Trophoblast cell (in vitro differentiated cells and primary cell): ENCODE results near the gene SRCIN1.
"Not testable (repeated sequence)": the region's sequence is repeated elsewhere in the genome, so short reads cannot be mapped to it uniquely, and the experiment has no call there.

Source experiments
- DNase-seq, 2 donors: peaks; one replicate each; pipeline ENCODE4 v3.0.0-alpha.2; 2016
- H2AFZ ChIP-seq: 2 replicates; pipeline ENCODE4 v1.6.1; 2013; ENCODE audit warnings: low read length, moderate library complexity, mild to moderate bottlenecking; ENCODE audit not compliant: insufficient read depth, poor library complexity
- H2AK5ac ChIP-seq: 2 replicates; pipeline ENCODE4 v1.6.1; 2013; ENCODE audit warnings: mild to moderate bottlenecking, low read length
- H2BK120ac ChIP-seq: 2 replicates; pipeline ENCODE4 v1.6.1; 2013; ENCODE audit warnings: low read length, mild to moderate bottlenecking, moderate library complexity; ENCODE audit not compliant: insufficient read depth, poor library complexity
- H2BK12ac ChIP-seq: 2 replicates; pipeline ENCODE4 v1.6.1; 2013; ENCODE audit warnings: mild to moderate bottlenecking, low read length, moderate library complexity
- H2BK5ac ChIP-seq: 2 replicates; pipeline ENCODE4 v1.6.1; 2013; ENCODE audit warnings: low read length, low read depth, moderate library complexity, mild to moderate bottlenecking; ENCODE audit not compliant: poor library complexity
- H3K14ac ChIP-seq: 2 replicates; pipeline ENCODE4 v1.6.1; 2013; ENCODE audit warnings: mild to moderate bottlenecking, low read length
- H3K18ac ChIP-seq: 2 replicates; pipeline ENCODE4 v1.6.1; 2013; ENCODE audit warnings: mild to moderate bottlenecking, low read length
- H3K23ac ChIP-seq: 2 replicates; pipeline ENCODE4 v1.6.1; 2013; ENCODE audit warnings: low read length
- H3K27ac ChIP-seq: 2 replicates; pipeline ENCODE4 v1.5.1; 2013; ENCODE audit warnings: low read depth, mild to moderate bottlenecking, inconsistent platforms, low read length, moderate library complexity
- H3K27me3 ChIP-seq: 2 replicates; pipeline ENCODE4 v1.6.1; 2013; ENCODE audit warnings: inconsistent platforms, mild to moderate bottlenecking, low read length, moderate library complexity; ENCODE audit not compliant: insufficient read depth
- H3K36me3 ChIP-seq, 2 experiments: 1 replicate in 1 of 2; 2 replicates in 1 of 2; pipeline ENCODE4 v1.6.1; 2013; ENCODE audit warnings: low read length in 2 of 2, mild to moderate bottlenecking in 2 of 2, moderate library complexity in 1 of 2; ENCODE audit not compliant: insufficient read depth in 2 of 2, control insufficient read depth in 1 of 2
- H3K4ac ChIP-seq: 2 replicates; pipeline ENCODE4 v1.6.1; 2013; ENCODE audit warnings: low read depth, mild to moderate bottlenecking, low read length, moderate library complexity
- H3K4me1 ChIP-seq, 2 experiments: 1 replicate in 1 of 2; 2 replicates in 1 of 2; pipeline ENCODE4 v1.6.1; 2013; ENCODE audit warnings: low read length in 2 of 2, mild to moderate bottlenecking in 2 of 2, moderate library complexity in 1 of 2; ENCODE audit not compliant: insufficient read depth in 2 of 2, control insufficient read depth in 1 of 2
- H3K4me2 ChIP-seq: 2 replicates; pipeline ENCODE4 v1.6.1; 2013; ENCODE audit warnings: inconsistent platforms, mild to moderate bottlenecking, low read length, moderate library complexity
- H3K4me3 ChIP-seq: 2 replicates; pipeline ENCODE4 v1.5.1; 2013; ENCODE audit warnings: mild to moderate bottlenecking, low read depth, low read length, inconsistent platforms
- H3K79me1 ChIP-seq: one replicate; pipeline ENCODE4 v1.6.1; 2013; ENCODE audit warnings: low read length
- H3K79me2 ChIP-seq: 2 replicates; pipeline ENCODE4 v1.6.1; 2013; ENCODE audit warnings: low read length, mild to moderate bottlenecking; ENCODE audit not compliant: control insufficient read depth, insufficient read depth, poor library complexity
- H3K9ac ChIP-seq: 2 replicates; pipeline ENCODE4 v1.6.1; 2013; ENCODE audit warnings: mild to moderate bottlenecking, low read length
- H3K9me3 ChIP-seq: 2 replicates; pipeline ENCODE4 v1.6.1; 2013; ENCODE audit warnings: low read depth, mild to moderate bottlenecking, control low read depth, inconsistent platforms, low read length; ENCODE audit not compliant: insufficient read depth
- H4K12ac ChIP-seq: 2 replicates; pipeline ENCODE4 v1.6.1; 2013; ENCODE audit warnings: low read depth, mild to moderate bottlenecking, low read length, moderate library complexity
- H4K8ac ChIP-seq: 2 replicates; pipeline ENCODE4 v1.6.1; 2013; ENCODE audit warnings: low read depth, mild to moderate bottlenecking, low read length, moderate library complexity
- H4K91ac ChIP-seq: one replicate; pipeline ENCODE4 v1.6.1; 2013; ENCODE audit warnings: low read depth, mild to moderate bottlenecking, low read length, moderate library complexity
- WGBS: extraction: QIAGEN DNeasy Blood & Tissue Kit; methylation state at CpG from one replicate; pipeline ENCODE4 v1.1.7; 2013; ENCODE audit warnings: missing lambda C conversion rate; ENCODE audit not compliant: insufficient read length, insufficient coverage; ENCODE audit errors: extremely low coverage; 5-methylcytosine and 5-hydroxymethylcytosine counted together

Gene SRCIN1

DNA sequence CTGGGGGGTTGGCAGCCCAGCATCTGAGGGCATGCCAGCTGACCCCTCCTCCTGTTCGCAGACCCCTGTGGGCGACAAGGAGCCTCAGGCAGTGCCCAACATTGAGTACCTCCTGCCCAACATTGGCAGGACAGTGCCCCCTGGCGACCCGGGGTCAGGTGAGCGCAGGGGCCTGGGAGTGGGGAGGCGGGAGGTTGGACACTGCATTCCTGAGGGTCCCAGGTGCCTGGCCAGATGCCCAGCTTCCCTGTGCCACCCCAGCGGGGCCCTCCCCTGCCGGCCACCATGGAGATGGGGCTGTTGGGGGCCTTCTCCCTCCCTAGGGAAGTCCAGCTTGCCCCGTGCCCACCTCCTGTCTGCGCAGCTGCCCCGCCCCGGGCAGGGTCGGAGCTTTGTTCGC is 107.4 kb downstream of the SRCIN1 start:
- Histone ChIP-seq H3K23ac (no peak overlapping the region), H4K12ac (no peak overlapping the region), H2BK12ac (no peak overlapping the region), H3K4me2 (no peak overlapping the region), H4K8ac (no peak overlapping the region), H2AFZ (no peak overlapping the region), H3K4ac (no peak overlapping the region), H2BK5ac (no peak overlapping the region), H3K4me1 (no peaks in the 10 kb centered on the region), H3K79me2 (no peaks in the 10 kb centered on the region), H4K91ac (no peak overlapping the region), H3K36me3 (peaks cover 25 to 26% of the 10 kb centered on the region in 2 experiments), H3K18ac (no peak overlapping the region), H2AK5ac (no peak overlapping the region), H3K9me3 (peaks cover 4% of the 10 kb centered on the region), H3K9ac (no peak overlapping the region), H3K27ac (no peak overlapping the region), H2BK120ac (no peak overlapping the region), H3K14ac (no peak overlapping the region), H3K79me1 (no peaks in the 10 kb centered on the region), H3K4me3 (no peak overlapping the region), H3K27me3 (no peaks in the 10 kb centered on the region)
- no peak for DNase-seq
- no CpG with 5 or more reads among the region's 14 CpGs for WGBS

GRCh38 chr17:38497656-38498055 is 108.1 kb downstream of the SRCIN1 start:
- not testable (repeated sequence) for H4K91ac ChIP-seq, H3K14ac ChIP-seq, H2BK5ac ChIP-seq, H3K4me1 ChIP-seq, H3K27ac ChIP-seq, H4K8ac ChIP-seq, H2AK5ac ChIP-seq, H3K4me2 ChIP-seq, DNase-seq, H3K23ac ChIP-seq, H3K79me2 ChIP-seq, H2BK120ac ChIP-seq, H3K4ac ChIP-seq, H3K79me1 ChIP-seq, H3K18ac ChIP-seq, H3K9me3 ChIP-seq, H3K4me3 ChIP-seq, H2BK12ac ChIP-seq, H4K12ac ChIP-seq, H3K27me3 ChIP-seq, H2AFZ ChIP-seq, H3K9ac ChIP-seq
- no CpG with 5 or more reads among the region's 10 CpGs for WGBS
- H3K36me3 ChIP-seq: peaks cover 24 to 25% of the 10 kb centered on the region in 2 experiments

DNA sequence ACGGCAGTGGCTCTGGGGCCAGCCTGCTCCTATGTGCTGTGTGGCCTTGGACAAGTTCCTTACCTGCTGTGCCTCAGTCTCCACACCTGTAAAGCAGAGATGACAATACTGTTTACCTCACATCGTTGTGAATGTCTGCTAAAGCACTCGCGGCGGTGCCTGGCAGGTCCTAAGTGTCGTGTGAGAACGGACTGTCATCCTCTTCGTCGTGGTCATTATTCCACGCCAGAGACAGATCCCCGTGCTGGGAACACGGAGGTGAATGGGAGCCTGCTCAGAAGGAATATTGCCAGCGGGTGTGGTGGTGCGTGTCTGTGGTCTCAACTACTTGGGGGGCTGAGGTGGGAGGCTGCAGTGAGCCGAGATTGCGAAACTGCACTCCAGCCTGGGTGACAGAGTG is 111.6 kb downstream of the SRCIN1 start:
- not testable (repeated sequence) for H3K23ac ChIP-seq, H2AK5ac ChIP-seq, H4K12ac ChIP-seq, H3K27me3 ChIP-seq, H3K27ac ChIP-seq, H3K4ac ChIP-seq, H3K79me2 ChIP-seq, H2BK12ac ChIP-seq, H3K9ac ChIP-seq, DNase-seq, H3K14ac ChIP-seq, H4K91ac ChIP-seq, H4K8ac ChIP-seq, H3K4me1 ChIP-seq, H2BK120ac ChIP-seq, H3K4me2 ChIP-seq, H3K18ac ChIP-seq, H3K79me1 ChIP-seq, H2BK5ac ChIP-seq, H3K4me3 ChIP-seq, H3K9me3 ChIP-seq, H2AFZ ChIP-seq
- WGBS: no CpG with 5 or more reads among the region's 16 CpGs
- peaks cover 38 to 41% of the 10 kb centered on the region in 2 experiments for H3K36me3 ChIP-seq

DNA sequence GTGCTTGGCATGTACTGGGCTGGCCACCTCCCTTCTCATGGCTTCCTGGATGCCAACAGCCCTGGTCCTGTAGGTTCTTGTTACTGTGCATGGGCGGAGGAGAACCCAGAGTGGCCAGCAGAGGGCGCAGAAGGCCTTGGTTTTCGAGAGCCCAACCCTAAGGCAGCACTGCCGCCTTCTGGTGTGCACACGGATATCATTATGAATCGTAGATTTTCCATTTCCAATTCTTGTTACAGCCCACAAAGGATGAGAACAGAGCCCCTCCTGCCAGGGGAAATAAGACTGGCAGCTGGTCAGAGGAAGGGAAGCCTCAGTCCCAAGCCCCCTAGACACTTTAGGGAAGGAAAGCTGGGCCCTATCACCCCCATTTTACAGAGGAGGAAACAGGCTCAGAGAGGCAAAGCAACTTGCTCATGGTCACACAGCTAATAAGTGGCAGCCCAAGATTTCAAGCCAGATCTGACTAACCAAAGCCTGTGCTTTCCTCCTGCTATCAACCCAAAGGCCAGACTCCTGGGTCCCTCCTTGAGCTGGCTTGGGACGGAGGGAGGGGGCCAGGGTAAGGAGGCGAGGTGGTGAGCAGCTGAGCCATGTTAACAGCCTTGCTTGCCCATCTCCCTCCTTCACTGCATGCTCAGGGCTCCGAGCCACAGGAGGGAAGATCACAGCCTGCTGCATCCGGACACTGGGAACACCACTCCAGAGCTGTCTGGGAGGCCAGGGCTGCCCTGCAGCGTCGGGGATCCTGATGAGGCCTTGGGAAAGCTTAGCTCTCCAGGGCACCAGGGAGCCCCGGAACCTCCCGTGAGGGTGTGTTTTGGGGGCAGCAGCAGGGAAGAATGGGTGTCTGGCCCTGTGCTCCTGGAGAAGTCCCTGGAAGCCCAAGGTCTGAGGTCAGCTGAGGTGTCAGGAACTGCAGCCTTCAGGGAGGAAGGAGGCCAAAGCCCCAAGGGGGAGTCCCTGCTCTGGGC is 113.4 kb downstream of the SRCIN1 start:
- WGBS: no CpG with 5 or more reads among the region's 14 CpGs
- H3K14ac ChIP-seq, H2AFZ ChIP-seq, H3K27ac ChIP-seq, H3K79me1 ChIP-seq, H3K9ac ChIP-seq, H3K4me2 ChIP-seq, H3K9me3 ChIP-seq, H4K8ac ChIP-seq, H2BK120ac ChIP-seq, H3K23ac ChIP-seq, H3K4me3 ChIP-seq, H3K79me2 ChIP-seq, H3K27me3 ChIP-seq, H3K18ac ChIP-seq, H3K4ac ChIP-seq, H2BK5ac ChIP-seq, H4K91ac ChIP-seq, H3K4me1 ChIP-seq, H2BK12ac ChIP-seq: not testable (repeated sequence)
- Histone ChIP-seq H2AK5ac (peak overlapping the region; percentile 21), H3K36me3 (peaks cover 32 to 36% of the 10 kb centered on the region in 2 experiments), H4K12ac (peak overlapping the region; percentile 69)
- peak; percentile 83 to 95 for DNase-seq
